Stimulated activated CD4-positive, alpha-beta T cell treated with anti-CD3 and anti-CD28 coated beads, Interleukin-2, amount 100 ng/mL, for 48 hours (primary cell): ENCODE measurements around the gene MLPH.
A peak's percentile ranks its signal among the peaks of the same experiment; 100 is the strongest.
"Not testable (repeated sequence)": the region's sequence is repeated elsewhere in the genome, so short reads cannot be mapped to it uniquely, and the experiment has no call there.

ENCODE experiments used
- DNase-seq, 2 donors: peaks; one replicate each; pipeline ENCODE4 v3.0.0-alpha.2; 2020

MLPH gene

GRCh38 chr2:237458519-237458918 is 28.5 kb upstream of the MLPH start:
- DNase-seq, result no peak

DNA sequence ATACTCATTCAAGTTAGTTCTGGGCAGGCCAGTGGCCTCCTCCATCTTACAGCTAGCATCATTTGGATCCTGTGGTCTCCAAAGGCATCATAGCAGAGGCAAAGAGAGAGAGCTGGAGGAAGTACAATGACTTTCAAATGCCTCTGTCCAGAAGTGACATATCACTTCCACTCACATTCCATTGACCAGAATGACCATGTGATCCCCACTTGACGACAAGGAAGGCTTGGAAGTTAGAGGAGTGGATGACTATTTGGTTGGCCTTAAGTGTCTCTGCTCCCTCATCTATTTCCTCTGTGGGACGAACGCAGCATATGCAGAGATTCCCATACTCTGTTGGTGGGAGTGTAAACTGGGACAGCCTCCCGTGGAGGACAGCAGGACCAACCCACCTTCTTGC is 27.8 kb upstream of the MLPH start:
- no peak for DNase-seq

GRCh38 chr2:237459741-237460174 is 27.3 kb upstream of the MLPH start:
- DNase-seq, result no peak

DNA sequence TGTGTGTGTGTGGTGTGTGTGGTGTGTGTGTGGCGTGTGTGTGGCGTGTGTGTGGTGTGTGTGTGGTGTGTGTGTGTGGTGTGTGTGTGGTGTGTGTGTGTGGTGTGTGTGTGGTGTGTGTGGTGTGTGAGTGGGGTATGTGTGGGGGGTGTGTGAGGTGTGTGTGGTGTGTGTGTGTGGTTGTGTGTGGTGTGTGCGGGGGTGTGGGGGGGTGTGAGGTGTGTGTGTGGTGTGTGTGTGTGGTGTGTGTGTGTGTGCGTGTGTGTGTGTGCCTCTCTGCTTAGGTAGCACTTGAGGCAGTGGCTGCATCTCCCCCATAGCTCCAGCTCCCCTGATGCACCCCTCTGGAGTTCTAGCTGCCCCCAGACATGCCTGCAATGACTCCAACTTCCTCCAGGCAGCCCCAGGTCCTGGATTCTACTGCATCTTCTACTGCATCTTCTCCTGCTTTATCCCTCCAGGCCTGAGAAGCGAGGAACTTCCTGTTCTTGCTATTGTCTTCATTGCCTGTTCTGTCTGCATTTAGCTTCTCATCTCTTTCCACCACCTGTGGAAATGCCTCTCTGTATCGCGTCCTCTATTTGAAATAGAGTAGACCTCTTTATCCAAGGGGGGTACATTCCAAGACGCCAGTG is 22.2 kb upstream of the MLPH start:
- DNase-seq, result no peak

- DNase-seq, result no peak
Measured at GRCh38 chr2:237465515-237466148, 21.4 kb upstream of the MLPH start.

DNA sequence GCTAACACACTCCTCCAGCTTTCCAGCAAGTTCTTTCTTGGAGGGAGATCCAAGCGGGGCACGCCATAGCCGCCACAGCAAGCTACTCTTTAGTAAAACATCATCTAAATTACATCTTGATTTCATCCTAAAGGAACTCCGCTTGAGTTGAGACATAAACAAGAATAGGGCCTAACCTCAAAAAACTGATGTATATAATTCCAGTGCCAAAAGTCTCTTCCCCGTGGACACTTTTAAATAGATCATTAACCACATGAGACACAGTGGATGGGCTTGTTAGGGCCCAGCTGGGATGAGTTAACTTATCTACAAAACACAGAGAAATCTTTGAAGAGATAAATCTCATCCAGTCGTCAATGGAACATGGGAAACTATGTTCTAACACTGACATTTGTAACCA is 20.8 kb upstream of the MLPH start:
- DNase-seq, result no peak

DNA sequence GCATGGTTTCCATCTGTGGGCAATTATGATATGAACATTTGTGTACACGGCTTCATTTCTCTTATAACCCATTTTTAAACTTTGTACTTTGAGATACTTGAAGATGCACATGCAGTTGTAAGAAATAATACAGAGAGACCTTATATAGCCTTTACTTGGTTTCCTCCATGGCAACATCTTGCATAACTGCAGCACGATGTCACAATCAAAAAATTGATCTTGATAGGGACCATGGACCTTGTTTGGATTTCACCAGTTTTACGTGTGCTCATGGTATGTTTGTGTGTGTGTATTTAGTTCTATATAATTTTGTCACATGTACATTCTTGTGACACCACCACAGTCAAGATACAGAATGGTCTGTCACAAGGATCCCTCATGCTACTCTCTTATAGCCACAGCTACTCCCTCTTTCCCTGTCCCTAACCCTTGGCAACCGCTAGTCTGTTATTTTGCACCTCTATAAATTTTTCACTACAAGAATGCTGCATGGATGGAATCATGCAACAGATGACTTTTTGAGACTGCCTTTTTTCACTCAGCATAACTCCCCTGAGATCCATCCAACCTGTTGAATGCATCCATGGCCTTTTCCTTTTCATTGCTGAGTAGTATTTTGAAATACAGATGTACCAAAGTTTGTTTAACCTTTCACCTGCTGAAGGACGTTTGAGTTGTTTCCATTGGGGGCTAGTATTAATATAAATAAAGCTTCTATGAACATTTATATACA is 19.4 kb upstream of the MLPH start:
- DNase-seq, result no peak

GRCh38 chr2:237469410-237469809 is 17.6 kb upstream of the MLPH start:
- DNase-seq, result not testable (repeated sequence)

DNA sequence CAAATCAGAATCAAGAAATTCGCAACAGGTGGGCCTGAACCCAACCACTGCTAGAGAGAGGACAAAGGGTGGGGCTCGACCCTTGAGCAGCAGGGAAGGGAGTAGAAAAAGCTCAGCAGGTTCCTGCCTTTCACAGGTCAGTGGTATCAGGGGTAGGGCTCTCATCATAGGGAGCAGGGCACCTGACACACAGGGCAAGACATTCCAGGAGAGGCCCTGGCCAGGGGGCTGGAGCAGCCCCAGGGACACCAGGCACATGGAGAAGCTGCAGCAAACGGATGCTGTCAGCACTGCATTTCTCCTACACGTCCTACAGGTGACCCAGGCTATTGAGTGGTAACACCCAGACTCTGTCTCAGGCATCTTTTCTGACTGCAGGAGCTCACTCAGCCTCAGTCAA is 17.2 kb upstream of the MLPH start:
- DNase-seq, result no peak

DNA sequence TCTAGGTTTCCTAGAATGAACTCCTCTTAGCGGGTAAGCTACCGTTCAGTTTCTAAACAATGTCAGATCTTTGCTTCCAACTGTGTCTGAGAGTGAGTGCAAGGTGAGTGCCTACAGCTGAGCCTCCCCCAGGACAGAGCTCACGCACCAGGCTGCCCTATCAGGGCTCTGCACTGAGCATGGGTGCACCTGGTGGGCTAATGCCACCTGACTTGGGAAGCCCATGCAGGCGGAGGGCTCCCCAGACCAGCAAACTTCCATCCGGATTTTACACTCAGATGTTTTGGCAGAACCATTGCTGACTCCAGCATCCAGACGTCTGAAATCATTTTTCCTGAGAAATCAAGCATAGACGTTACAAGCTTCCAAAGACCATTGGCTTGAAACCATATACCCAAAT is 16.1 kb upstream of the MLPH start:
- no peak for DNase-seq

DNA sequence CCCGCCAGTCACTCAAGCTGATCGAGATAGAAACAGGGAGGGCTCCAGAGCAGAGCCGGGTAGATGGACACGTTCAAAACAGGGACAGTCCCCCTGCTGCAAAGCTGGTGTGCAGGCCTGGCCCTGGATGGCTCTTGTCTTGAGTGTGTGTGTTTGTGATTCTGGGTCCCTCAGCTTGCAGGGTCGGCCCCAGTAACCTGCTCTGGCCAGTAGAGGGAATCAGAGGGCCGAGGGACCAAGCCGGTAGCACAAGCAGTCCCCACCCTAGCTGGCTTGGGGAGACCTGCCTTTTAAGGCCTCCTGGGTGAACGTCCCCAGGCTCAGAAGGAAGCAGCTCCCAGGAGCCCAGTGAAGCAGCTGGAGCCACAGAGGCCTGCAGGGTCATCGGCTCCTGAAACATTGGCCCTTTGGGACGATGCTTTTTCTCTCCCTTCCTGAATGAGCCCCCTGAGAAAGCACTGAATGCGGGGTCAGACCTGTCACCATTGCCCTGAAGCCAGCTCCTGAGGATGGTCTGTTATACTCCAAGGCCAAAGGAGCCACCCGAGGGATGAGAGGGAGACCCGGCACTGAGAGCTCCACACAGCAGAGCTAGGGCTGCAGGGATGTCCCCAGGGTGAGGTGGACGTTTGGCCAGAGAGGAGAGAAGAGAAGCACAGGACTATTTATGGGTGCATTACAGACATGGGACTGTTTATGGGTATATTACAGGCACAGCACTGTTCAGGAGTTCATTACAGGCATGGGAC is 15.4 kb upstream of the MLPH start:
- DNase-seq, result peak; percentile 20 to 42

- DNase-seq, result no peak
Measured at GRCh38 chr2:237472187-237472712, 14.8 kb upstream of the MLPH start.

GRCh38 chr2:237472909-237473877 is 13.9 kb upstream of the MLPH start:
- DNase-seq, result no peak

- no peak for DNase-seq
Measured at GRCh38 chr2:237473878-237474441, 13.1 kb upstream of the MLPH start.

- DNase-seq, result no peak
Measured at GRCh38 chr2:237474442-237474911, 12.6 kb upstream of the MLPH start.

- peak; percentile 74 to 82 for DNase-seq
Measured at GRCh38 chr2:237474931-237475703, 11.9 kb upstream of the MLPH start.

DNA sequence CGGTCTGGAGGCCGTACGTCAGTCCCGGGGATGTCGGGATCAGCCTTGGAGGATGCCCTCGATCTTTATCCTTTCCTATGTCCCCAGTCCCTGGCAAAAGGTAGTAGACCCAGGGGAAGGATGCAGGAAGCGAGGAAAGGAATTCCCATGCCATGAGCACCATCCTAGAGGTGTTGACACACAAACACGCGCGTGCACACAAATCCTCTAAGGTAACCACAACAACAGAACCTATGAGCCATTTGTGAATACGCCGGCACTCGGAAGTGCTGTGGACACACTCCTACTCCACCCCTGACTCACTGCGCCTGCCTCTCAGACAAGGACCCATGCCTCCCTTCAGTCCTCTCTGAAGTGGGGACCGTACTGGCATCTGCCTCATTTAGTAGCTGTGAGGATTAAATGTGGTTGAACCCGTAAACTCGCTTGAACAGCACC is 11.3 kb upstream of the MLPH start:
- DNase-seq, result peak; percentile 29 to 48

DNA sequence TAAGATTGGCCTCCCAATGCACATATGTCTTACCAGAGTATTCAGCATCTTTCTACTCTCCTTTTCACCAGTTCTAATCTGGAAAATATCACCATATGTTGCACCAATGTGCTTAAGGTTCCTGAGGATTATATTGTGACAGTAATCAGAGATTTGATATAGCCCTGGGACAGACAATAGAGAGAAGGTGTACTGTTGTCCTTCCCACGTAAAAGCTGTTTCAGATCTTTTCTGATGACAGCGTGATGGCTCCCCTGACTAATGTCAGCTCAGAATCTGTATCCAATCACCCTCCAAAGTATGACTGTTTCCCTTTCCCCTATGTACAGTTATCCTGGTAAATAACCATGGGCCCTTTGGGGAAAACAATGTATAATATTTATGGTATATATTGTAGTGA is 9.0 kb upstream of the MLPH start:
- DNase-seq, result no peak

DNA sequence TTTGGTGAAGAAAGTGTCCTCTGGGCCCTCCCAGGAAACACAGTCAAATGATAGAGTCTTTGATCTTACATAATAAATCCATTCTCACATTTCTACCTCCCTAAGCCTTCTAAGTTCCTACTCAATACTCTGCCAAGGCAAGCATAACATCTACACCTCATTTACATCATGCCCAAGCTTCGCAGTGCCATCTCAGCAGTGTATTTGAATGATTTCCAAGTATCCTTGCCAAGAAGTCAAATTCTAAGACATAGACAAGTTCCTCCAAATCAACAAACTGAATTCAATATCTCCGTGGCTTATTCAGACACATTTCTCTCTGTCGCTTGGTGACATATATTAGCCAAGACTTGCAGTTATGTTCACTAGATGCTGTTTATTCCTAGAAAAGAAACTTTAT is 8.1 kb upstream of the MLPH start:
- DNase-seq, result no peak

DNA sequence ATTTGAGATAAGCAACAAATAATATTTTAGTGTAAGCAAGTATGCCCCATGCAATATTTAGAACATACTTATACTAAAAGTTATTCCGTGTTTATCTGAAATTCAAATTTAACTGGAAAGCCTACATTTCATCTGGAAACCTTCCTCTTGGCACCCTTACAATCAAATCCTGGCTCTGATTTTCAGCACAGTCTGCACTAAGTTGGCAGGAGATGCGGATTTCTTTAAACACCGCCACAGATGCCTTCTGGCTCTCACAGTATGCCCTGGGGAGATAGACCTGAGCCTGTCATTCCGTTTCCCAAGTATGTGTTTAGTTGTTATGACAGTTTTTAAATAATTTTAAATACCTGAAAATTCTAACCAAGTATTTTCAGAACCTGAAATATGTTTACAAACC is 7.3 kb upstream of the MLPH start:
- no peak for DNase-seq

- DNase-seq, result no peak
Measured at GRCh38 chr2:237480556-237480955, 6.5 kb upstream of the MLPH start.
